HG03378 (cell line): Measurements from ENCODE around the gene SOS1.
"Not testable (repeated sequence)": the region's sequence is repeated elsewhere in the genome, so short reads cannot be mapped to it uniquely, and the experiment has no call there.

Experiments
- ATAC-seq: cut with Tn5 transposase; IDR thresholded peaks from one replicate; pipeline ENCODE4 v1.9.1; 2021; ENCODE audit warnings: mild to moderate bottlenecking, moderate library complexity; ENCODE audit not compliant: unreplicated experiment

Gene SOS1

DNA sequence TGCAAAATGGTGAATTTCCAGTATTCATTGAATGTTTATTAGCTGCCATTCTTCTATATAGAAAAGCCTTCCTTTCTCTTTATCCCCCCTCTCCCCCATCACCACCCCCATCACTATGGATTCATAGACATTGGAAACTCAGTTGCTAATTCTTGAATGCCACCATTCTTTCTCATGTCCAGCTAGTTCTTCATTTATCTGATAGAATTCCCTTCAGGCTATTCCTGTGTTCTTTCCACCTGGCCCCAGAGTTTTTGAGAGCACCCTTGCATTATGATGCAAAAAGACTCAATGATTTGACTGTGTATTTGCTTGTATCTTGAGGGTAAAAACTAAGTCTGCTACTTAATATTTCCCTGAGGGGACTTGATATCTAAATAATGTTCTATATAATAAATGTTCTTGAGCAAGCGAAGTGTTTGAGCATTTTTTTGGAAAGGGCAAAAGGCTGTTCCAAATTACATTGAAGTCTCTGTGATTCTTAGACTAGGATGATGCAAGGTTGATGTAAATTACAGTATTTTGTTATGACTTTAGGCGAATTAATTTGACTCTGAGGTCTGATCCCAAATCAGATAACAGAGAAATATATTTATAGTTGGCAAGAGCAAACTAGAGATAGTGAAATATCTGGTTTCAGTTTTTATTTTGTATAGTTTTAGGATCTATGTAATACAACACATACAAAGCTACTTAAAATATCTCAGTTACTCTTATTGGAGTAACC is 18.8 kb upstream of the SOS1 start:
- no peak for ATAC-seq

DNA sequence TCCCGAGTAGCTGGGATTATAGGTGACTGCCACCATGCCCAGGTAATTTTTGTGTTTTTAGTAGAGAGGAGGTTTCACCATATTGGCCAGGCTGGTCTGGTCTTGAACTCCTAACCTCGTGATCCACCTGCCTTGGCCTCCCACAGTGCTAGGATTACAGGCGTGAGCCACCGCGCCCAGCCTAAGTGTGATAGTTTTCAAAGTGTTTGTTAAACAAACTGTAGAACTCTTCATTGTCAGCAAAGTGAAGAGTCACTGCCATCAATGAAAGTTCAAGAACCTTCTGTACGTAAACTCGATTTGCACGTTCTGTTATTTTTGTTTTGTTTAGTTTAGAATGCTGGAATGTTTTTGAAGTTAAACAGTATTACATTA is 18.0 kb upstream of the SOS1 start:
- no peak for ATAC-seq

DNA sequence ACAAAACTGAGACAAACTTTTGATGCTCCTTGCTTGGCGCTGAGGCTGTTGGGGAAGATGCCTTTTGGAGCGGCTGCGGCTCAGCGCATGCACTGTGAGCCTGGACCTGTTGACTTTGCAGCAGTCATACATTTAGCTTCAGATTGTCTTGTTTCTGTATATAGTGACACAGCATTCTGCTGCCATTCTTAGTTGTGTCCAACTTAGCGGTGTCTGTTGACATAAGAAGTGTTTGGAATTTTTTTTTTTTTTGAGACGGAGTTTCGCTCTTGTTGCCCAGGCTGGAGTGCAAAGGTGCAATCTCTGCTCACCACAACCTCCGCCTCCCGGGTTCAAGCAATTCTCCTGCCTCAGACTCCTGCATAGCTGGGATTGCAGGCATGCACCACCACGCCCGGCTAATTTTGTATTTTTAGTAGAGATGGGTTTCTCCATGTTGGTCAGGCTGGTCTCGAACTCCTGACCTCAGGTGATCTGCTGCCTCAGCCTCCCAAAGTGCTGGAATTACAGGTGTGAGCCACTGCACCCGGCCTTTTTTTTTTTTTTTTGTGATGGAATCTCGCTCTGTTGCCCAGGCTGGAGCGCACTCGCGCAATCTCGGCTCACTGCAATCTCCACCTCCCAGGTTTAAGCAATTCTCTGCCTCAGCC is 17.5 kb upstream of the SOS1 start:
- ATAC-seq, result not testable (repeated sequence)

DNA sequence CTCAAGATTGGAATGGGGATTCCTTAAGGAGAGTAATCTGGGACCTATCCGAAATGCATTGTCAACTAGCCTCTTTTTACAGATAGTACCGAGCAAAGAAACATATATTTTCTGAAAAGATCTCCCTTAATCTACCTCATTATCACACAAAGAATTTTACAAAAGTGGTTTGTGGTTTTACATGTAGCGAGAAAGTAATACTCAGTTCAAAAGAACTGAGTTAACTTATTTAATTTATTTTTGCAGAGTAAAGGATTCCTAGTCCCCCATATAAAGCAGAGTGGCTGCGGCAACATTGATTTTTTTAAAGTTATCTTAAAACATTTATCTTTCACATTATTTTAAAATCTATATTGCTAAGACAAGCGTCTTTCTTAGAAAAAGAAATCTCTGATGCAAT is 15.9 kb upstream of the SOS1 start:
- ATAC-seq, result no peak

DNA sequence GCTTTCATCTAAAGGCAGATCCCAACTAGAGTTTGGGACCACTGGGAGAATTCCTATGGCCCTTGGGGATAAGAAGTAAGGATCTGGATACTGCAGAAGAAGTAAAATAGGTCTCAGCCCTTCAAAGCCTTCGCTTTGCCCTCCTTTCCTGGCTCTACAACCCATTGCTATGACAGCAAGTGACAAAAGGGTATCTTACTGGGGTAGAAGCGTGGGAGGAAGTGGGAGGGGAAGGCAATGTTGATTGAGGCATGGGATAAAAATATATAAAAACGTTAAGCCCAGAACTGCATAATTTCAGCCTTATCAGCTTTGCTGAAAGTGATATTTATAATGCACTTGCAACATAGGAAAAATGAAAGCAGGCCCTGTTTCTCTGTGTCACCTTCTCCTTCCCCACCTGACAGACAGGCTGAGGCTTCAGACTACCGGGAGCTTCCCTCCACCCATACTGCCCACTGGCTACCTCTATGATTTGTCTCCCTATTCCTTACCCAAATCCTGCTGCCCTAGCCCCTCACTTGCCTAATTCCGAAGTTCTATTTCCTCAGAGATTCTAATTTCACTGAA is 14.9 kb upstream of the SOS1 start:
- ATAC-seq, result no peak

DNA sequence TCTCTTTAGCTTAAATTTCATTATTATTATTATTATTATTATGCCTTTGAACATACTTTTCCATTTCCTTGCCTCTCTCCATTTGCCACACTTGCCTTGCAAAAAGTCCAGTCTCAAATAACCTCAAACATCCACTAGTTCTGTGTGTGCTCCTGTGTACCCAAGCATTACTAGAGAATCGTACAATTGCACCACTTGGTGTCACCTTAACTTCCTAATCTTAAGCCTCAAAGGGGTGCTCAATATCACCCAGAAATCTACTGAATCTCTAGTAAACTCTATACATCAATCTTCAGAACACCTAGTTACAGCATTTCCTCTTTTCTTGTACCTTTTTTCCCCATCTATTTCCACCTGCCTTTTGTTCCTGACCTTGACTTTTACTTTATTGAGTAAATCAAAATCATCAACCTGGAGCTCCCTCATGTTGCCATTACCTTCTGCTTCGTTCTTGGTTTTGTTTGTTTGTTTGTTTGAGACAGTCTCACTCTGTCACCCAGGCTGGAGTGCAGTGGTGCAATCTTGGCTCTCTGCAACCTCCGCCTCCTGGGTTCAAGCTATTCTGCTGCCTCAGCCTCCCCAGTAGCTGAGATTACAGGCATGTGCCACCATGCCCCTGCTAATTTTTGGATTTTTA is 12.5 kb upstream of the SOS1 start:
- no peak for ATAC-seq

DNA sequence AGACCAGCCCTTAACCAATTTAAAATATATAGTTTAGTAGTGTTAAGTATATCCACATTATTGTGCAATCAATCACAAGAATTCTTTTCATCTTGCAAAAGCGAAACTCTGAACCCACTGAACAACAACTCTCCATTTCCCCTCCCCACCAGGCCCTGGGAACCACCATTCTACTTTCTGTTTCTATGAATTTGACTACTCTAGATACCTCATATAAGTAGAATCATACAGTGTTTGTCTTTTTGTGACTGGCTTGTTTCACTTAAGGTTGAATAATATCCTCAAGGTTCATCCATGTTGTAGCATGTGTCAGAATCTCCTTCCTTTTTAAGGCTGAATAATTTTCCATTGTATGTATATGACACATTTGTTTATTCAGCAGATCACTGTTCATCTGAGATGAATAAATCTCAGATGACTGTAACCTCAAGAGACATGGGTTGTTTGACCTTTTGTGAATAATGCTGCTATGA is 8.1 kb upstream of the SOS1 start:
- ATAC-seq, result peak; percentile 65

DNA sequence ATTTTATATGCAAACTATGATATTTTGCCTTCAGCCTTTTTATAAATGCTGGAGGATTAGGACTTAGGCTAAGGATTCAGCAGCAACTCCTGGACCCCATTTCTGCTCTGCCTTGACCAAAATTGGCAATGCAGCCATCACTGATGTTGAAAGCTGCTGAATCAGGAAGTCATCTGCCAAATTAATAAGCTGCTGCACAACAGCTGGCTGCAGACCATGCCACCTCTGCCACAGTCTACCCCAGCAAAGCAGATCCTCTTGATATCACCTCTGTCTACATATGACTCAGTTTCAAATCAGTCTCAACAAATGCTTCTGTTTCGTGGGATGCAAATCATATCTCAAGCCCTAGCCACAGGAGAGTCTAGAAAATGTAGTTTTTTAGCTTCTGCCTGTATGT is 7.1 kb upstream of the SOS1 start:
- peak; percentile 56 for ATAC-seq

DNA sequence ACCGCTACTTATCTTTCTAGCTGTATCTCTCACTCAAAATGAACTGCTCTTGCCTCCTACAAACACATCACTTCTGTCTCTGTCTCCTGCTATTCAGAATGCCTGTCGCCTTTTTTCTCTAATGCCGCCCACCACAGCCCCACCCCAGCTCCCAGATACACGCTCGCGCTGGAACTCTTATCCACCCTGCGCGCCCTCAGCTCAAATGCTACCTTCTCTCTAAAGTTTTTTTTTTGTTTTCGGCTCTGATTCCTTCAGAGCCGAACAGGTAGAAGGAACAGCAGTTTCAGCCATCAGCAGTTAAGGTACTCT is 3.9 kb upstream of the SOS1 start:
- no peak for ATAC-seq

DNA sequence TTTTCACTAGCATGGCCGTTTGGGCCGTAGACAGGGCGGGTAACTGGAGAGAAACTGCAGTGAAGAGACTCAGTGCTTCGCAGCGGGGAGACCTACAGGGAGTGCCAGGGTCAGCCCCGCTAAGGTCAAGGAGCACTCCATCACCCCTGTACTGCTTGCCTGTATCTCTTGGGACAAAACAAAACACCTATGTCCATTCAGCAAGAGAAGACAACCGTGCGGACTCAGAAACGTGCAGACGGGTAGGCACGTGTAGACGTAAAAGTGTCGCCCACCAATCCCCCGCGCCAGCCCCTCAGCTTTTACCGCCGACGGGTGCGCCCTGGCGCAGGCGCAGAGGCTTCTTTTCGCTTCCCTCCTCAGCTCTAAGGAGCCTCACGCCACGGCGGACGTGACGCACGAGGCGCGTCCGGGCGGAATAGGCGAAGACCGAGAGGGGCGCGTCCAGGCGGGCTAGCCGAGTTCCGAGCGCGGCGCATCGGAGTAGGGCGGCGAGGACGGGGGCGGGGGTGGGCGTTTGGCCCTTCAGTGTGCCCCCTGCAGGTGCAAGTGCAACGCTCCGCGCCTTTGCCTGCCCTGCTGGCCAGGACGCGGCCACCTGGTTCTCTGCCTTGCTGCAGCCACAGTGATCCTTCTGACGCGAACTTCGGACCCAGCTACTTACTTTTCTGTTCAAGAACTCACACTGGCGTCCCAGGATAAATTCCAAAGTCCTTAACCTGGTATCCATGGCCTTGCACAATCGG is 3.3 kb upstream of the SOS1 start:
- peak; percentile 45 for ATAC-seq

DNA sequence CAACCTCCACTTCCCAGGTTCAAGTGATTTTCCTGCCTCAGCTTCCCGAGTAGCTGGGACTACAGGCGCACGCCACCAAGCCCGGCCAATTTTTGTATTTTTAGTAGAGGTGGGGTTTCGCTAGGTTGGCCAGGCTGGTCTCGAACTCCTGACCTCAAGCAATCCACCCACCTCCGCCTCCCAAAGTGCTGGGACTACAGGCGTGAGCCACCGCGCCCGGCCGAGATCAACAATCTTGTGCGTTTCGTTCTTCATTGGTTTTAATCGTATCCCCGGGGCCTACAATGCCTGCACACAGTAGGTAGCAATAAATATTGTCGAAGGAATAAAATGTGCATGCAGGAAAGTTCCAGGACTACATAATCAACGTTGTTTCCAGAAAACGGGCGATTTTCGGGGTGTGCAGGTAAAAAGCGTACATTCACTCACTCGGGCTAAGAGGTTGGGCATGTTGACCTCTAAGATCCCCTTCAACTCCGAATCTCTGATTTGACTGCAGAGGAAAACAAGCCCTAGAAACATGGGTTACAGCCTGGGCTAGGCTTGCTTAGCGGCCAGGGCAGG is 2.7 kb upstream of the SOS1 start:
- ATAC-seq, result no peak

DNA sequence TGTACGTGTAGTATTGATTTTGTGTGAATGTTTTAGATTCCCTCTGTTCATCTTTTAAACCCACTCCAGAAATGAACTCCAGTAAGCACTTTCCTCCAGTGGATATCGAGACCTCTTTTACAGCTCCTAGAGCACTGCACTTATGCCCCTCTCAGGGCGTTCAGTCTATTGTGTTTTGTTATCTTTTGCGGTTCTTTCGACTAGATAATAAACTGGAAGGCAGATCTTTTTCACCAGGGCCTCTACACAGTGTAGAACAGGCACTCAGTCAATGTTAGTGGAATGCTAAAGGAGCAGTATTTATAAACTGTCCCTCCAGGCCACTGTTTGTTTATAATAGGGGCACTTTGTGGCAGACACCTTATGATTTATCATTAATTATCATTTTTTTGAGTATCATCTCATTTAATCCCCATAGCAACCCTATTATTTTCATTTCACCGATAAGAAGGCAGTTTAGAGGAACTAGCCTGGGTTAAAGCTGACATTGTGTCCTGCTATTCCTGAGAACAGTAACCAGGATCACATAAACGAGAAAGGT is 742 bp upstream of the SOS1 start:
- ATAC-seq, result no peak

DNA sequence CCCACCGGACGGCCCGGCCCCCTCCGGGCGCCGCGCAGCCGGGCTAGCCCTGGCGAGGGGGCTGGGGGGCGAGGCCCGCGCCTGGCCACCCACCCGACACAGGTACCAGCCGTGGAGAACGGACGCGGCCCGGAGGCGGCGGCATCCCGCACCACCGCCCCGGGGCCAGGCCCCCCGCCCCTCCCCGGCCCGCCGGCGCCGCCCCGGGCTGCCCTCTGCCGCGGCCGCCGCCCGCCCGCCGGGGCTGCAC is 405 bp downstream of the SOS1 start:
- peak; percentile 9 for ATAC-seq

DNA sequence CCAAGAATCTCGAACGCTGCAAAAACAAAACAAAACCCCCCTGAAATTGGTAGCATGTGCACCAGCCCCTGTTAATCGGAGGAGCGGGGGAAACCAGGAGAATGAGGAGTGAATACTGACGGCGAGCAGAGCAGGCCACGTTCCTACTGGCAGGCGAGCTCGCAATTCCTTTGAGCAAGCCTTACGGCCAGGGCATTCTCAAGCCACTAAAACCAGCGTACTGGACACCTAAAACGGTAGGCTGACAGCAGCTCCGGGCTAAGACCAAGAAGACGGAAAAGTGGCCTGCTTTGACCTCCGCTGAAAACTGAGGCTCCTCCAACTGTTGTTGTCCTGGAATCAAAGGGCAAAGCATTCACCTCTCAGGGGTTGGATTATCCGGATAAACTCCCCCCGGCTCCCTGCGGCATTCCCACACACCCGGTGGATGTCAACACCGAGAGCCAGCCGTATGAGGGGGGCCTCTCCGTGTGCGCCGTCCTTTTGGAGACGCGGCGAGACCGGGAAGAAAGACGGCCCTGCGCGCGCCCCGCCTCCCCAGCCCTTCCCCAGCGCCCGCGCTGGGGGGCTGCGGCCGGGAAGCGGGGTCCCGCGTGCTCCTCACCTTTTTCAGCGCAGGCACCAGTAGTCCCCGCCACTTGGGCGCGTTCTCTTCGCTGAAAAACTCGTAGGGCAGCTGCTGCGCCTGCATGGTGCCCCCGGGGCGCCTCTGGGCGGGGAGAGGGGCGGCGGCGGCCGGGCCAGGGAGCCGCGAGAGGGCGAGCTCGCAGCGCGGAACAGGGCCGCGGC is 925 bp downstream of the SOS1 start:
- peak; percentile 23 for ATAC-seq

DNA sequence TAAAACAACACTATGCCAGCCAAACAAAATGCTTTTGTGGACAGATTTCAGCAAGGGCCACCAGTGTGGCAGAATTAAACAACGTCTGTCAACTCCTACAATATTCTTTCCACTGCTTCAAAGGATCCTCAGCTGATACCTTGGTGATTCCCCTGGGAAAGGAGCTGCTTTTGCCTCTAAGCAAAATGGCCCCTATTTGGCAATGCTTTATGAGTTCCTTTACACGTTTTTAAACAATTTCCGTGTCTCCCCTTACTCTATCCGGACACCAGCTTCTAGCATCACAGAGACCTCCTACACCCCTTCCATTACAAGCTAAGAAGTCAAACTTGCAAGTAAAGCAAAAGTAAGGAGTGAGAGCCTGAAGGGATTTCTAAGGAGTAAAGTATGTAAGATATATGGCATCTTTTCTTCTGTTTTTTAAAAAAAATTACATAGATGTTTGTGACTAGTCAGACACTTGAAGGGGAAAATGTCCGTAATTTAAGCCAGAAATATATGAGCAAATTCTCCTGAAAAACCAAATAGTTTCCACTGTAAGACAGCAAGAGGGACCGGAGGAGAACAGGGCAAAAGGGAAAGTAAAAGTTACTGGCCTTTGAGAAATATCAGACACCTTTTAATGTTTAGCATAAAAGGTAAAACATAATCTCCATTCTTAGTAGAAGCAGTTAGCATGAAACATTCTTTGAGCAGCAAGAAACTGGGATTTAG is 1.9 kb downstream of the SOS1 start:
- ATAC-seq, result no peak

DNA sequence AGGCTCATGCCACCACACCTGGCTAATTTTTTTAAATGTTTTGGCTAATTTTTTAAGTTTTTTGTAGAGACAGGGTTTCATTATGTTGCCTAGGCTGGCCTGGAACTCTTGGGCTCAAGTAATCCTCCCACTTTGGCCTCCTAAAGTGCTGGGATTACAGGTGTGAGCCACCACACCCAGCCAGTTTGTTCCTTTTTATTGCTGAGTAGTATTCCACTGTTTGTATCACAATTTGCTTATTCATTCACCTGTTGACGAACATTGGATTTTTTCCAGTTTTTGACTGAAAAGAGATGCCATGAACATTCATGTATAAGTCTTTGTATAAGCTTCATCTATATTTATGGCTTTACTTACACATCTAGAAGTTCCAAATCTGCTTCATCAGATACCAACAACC is 5.3 kb downstream of the SOS1 start:
- no peak for ATAC-seq

DNA sequence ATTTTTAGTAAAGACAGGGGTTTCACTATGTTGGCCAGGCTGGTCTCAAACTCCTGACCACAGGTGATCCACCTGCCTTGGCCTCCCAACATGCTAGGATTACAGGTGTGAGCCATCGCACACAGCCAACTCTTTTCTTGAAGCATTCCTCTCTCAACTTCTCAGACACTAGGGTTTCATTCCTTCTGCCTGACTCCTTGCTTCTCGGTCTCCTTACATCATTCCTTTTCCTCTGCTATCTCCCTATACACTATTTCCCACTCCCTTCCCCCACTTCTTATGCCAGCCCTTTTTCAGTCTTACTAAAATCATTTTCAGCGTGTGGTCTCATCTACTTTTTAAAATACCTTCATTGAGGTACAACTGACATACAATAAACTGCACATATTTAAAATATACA is 6.1 kb downstream of the SOS1 start:
- ATAC-seq, result no peak

DNA sequence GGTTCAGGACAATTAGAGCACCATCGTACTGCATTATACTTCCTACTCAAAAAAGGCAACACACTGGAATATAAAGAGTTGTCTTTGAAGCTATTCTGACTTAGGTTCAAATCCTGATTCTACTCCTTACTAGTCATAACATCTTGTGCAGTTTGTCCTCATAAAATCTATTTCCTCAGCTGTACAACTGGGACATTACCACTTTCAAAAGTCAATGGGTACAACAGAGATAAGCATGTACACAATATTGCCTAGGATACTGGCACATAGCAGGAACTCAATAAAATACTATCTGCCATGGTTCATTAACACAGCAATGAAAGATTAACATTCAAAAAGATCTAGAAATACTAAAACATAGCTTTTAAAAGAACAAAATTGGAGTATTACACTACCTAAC is 11.3 kb downstream of the SOS1 start:
- no peak for ATAC-seq

DNA sequence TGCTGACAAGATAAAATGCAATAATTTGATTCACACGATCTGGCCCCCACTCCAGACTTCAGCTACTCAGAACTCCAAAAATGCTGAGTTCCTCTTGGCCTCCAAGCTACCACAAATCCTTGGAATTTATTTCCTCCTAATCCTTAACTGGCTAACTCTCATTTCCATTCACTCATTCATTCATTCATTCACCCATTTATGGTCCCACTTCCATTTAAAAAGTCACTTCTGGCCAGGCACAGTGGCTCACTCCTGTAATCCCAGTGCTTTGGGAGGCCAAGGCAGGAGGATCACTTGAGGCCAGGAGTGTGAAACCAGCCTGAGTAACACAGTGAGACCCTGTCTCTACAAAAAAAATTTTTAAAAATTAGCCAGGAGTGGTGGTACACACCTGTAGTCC is 12.5 kb downstream of the SOS1 start:
- no peak for ATAC-seq
